Measurements from ENCODE around the gene SSRP1.

Gene SSRP1

DNA sequence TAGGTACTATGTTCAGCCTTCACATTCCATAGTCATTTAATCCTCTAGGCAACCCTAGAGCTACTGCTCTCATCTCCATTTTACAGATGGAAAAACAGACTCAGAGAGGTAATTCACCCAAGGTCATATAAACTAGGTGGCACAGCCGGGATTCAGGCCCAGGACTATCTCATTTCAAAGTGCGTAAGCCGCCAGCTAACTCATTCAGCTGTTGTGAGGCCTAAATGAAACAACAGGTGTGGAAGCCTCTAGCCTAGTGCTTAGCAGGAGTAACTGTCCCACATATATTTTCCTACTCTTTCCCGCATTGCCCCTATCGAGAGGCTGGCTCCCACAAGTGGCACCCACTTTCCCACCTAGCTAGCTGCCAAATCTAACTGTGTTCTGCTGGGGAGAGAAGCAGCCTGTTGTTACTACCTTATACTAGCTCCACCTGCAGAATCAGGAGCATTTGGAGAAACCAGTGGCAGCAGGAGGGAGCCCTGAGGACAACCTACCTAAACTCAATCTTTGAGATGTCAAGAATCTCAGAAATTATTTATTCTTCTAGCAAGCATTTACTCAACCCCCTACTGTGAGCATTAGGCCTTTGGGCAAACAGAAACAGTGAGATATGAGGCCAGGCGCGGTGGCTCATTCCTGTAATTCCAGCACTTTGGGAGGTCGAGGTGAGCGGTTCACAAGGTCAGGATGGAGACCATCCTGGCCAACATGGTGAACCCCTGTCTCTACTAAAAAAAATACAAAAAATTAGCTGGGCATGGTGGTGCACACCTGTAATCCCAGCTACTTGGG lies 24.4 kb upstream of the SSRP1 start:
- no peak for DNase-seq (ENCODE audit: low spot score)
- no peak for FAIRE-seq

DNA sequence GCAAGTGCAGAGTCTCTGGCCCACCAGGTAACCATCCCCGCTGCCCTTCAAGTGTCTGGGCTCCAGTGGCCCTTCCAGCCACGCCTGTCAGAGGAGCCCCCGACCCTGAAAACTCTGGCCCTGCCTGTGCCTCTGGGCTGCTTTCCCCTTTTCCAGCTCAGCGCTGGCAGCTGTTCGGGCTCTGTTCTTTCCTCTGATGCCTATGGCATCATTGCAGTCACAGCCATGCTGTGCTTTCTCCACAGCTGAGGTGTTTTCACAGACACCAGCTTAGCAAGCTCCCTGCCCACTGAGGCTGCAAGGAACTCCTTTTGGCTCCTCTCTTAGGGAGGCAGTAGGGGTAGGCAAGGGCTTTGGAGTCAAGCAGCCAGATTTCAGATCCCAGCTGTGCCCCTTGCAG lies 23.7 kb upstream of the SSRP1 start:
- DNase-seq (ENCODE audit: low spot score), result no peak
- FAIRE-seq, result no peak

DNA sequence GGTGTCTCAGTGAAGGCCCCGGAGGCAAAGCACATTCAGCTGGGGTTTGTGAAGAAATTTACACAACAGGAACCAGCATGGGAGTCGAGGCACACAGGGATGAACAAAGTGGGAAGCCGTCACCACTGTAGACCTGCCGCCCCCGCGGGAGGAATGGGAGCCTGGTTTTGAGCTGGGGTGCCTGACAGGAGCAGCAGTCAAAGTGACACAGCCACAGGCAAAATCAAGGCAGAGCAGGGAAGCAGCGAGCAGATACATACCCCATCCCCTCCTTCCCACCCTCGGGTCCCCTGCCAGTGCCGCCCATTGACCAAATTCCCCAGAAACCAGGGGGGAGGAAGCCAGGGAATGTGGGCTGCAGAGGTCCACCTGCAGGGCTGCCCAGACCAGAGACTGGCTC lies 23.3 kb upstream of the SSRP1 start:
- DNase-seq (ENCODE audit: low spot score) (no peak), FAIRE-seq (no peak)

DNA sequence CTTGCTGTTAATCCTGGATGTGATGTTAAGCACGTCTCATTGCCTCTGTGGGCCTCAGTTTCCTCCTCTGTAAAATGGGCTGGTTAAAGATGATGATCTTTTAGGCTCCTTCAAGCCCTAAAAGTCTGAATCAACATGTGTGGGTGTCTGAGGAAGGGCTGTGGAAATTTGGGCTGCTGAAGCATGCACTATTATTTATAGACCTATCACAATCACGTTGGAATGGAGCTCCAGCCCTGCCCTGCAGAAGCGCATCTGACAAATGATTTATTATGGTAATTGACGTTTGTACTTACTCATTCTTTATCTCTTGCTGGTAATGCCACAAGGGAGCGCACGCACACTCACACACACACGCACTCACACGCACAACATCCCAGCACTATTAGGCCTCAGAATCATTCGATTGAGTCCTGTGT lies 22.9 kb upstream of the SSRP1 start:
- DNase-seq (ENCODE audit: low spot score) (no peak), FAIRE-seq (no peak)

DNA sequence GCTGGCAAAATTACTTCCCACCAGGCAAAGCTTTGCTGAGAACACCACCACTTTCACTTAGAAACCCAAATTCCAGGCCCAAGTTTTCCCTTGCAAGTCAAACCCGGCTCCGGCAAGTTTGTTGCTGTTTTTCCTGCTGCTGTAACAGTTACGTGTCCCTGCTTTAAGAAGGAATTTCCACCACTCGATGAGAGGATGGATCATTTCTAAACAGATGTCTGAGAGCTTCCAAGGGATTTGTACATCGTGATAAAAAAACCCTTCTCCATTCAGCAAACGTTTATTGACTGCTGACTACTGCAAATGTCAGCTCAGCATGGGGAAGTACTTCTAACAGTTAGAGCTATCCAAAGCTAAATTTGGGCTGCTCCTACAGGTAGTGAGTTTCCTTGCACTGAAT lies 22.2 kb upstream of the SSRP1 start:
- no peak for DNase-seq (ENCODE audit: low spot score)
- FAIRE-seq, result no peak

DNA sequence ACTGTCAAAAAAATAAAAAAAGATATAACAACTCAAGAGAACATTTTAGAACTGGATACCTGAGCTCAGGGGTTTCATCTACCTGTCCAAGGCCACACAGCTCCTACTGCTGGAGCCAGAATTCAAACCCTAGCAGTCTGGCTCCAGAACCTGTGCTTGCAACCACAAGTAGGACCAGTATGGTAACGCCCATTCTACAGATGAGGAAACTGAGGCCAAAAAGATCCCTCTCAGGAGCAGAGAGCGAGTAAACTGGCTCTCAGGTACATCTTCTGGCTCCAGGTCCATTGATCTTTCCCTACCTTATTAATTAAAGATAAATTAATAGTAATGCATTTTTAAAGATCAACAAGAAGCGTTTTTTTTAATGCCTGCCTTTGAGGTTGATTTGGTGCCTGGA lies 21.6 kb upstream of the SSRP1 start:
- FAIRE-seq, result no peak

DNA sequence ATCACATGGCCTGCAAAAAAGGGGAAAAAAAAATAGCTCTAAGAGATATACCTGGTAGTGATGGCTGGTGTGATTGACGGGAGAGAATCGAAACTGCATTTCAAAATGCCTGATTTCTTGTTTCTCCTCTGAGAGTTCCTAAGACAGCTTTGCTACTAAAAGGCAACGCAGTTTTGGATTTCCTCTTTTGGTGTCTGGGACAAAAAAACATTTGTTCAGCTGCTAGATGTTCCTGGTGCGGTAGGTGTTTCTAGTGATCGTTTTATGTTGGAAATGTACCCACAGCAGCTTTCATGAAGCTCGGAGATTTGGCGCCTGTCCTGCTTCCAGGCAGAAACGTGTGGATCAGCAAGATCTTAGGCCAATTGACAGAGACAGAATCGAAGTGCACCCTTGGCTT lies 20.6 kb upstream of the SSRP1 start:
- FAIRE-seq, result no peak
- no peak for DNase-seq (ENCODE audit: low spot score)

More for the DNA sequence above, 21.6 kb upstream of the SSRP1 start:
- no peak for DNase-seq (ENCODE audit: low spot score)

DNA sequence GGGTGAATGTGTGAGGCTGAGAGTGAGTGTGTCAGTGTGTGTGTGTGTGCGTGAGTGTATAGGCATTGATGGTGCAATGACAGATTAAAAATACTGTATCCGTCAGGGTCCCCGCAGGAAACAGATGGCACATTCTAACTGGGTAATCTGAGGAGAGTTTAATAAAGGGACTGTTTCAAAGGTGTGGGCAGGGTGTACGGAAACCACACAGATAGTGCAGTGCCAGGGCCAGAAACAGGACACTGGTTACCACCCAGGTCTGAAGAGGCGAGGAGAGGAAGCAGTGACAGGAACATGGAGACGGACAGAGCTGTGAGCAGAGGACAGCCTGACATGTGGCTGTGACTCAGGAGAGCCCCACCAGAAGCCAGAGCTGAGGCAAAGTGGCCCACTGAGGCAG lies 19.0 kb upstream of the SSRP1 start:
- FAIRE-seq, result no peak

DNA sequence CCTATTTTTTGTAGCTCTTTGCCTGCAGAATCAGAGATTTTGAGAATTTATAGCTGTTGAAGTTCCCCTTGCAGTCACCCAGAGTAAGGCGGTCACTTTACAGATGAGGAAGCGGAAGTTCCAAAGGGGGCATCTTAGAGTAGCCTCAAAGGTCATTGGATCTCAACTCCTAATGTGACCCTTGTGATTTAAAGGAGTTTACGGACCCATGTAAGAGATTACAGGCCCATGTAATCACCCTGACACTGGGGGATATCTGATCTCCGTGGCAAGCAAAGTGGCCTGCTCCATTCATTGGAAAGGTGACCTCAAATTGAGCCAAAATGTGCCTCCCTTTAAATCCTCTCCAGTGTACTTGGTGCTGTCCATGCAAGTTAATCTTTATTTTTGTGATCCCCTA lies 18.2 kb upstream of the SSRP1 start:
- FAIRE-seq, result no peak
- DNase-seq (ENCODE audit: low spot score), result no peak

More for the DNA sequence above, 19.0 kb upstream of the SSRP1 start:
- no peak for DNase-seq (ENCODE audit: low spot score)

DNA sequence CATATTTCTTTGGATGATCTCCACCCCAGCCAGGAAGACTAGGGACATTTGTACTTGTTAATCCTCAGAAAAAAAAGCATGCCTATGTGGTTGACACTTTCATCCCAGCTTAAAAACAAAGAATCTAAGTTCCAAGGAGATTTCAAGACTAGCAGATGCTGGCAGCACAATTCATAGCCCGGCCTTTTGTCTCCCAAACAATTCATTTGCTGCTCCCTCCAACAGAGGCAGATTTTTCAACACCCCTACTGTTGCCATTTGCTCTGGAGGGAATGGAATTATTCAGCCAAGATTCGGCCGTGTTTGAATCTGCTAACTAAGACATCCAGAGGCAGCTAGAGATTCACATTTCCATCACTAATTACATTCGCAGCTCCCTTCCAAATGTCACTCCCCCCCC lies 17.8 kb upstream of the SSRP1 start:
- FAIRE-seq (no peak), DNase-seq (ENCODE audit: low spot score) (no peak)

DNA sequence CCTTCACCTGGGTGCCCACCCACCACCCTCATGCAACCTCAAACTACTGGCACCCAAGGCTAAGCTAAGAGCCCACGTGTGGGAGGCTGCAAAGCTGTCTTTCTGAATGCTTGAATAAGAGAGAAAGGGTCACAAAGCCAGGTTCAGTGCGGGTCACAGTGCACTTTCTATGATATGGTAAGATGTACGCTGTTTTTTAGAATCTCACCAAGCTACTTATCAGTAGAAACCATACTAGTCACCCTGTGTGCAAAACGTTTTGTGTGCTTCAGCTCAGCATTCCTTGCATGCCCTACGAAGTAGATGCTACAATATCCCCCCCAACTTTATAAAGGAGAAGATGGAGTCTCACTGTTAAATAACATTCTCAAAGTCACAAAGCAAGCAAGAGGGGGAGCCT lies 17.3 kb upstream of the SSRP1 start:
- FAIRE-seq (no peak), DNase-seq (ENCODE audit: low spot score) (no peak)

DNA sequence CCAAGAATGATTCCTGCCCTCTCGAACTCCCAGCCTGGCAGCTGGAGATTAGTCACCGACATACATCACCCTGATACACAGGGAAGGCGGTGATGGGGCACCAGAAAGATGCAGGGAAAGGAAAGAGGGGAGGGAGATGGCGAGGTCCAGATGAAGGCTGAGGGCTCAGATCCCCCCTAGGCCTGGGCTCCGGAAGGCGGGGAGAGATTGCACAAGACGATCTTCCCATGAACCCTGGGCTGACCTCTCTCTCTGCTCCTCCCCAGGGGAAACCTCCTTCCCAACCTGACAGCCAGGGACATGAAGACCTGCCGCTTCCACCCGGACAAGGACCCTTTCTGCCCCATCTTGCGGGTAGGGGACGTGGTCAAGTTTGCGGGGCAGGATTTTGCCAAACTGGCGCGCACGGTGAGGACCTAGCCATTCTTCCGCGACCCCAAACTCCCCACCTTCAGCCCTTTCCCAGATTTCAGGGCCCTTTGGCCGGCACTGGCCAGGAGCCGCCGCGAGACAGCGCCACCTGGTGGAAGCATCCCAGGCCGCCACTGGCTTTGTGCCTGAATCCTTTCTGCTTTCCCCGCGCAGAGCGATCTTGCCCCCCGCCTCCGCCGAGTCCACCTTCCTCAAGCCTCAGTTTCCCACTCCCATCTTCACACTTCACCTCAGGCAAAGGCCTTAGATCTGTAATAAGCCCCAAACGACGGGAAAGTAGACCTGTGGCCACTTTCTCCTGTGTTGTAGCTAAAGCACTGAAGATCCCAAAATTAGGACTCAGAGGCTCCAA lies 14.0 kb upstream of the SSRP1 start:
- DNase-seq (ENCODE audit: low spot score), result peak; percentile 48

DNA sequence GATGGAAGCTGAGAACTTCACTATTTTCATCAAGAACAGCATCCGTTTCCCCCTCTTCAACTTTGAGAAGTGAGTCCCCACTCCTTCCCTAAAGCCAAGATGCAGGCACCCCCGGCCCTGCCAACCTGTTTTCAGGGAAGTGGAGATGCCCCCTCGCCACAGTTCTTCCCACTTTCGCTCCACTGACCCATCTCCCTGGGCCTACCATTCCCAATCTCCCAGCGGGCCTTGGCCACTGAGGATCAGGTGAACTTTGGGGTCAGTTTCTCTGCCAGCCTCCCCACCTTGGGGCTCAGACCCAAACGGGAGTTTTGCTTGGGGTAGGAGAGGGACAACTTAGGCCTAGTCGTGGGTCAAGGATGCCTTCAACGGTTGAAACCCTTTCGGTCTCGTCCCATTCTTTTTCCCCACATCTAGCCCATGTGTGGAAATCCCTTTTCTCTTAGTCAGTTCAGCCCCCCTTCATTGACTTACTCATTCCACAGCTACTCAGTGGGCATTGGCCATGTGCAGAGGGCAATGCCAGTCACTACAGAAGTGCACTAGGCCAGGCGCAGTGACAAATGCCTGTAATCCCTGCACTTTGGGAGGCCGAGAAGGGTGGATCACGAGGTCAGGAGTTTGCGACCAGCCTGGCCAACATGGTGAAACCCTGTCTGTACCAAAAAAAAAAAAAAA lies 13.1 kb upstream of the SSRP1 start:
- no peak for FAIRE-seq
- peak; percentile 25 for DNase-seq (ENCODE audit: low spot score)

More for the DNA sequence above, 14.0 kb upstream of the SSRP1 start:
- FAIRE-seq, result no peak

DNA sequence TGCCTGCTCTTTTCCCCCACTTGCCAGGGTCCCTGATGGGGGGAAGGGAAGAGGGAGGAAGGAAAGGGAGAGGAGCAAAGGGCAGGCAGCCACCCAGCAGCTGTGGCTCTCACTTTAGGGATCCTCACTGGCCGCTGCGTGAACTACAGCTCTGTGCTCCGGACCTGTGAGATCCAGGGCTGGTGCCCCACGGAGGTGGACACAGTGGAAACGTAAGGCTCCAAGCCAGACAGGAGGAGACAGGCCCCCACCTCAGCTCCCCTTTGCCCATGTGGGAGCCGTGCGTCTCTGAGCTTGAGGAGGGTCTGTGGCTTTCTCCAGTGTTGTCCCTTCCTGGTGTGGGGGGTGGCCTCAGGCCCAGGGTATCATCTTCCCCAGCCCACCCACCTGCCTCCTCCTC lies 12.4 kb upstream of the SSRP1 start:
- DNase-seq (ENCODE audit: low spot score) (no peak), FAIRE-seq (no peak)

DNA sequence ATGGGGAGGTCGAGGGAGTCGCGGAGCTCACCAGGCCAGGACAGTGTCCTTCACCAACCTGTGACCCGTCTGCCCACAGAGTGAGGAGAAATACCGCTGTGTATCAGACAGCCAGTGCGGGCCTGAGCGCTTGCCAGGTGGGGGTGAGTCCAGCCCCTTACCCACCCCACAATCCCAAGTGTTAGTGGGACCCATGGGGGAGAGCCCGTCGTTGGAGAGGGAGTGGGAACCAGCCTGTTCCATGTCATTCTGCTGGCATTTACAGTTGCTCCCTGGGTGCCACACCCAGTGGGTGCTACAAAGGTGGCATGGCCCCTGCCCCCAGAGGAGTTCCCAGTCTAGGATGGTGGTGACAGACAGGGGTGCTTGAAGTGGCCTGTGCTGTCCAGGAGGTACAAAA lies 11.6 kb upstream of the SSRP1 start:
- DNase-seq (ENCODE audit: low spot score) (no peak), FAIRE-seq (no peak)

DNA sequence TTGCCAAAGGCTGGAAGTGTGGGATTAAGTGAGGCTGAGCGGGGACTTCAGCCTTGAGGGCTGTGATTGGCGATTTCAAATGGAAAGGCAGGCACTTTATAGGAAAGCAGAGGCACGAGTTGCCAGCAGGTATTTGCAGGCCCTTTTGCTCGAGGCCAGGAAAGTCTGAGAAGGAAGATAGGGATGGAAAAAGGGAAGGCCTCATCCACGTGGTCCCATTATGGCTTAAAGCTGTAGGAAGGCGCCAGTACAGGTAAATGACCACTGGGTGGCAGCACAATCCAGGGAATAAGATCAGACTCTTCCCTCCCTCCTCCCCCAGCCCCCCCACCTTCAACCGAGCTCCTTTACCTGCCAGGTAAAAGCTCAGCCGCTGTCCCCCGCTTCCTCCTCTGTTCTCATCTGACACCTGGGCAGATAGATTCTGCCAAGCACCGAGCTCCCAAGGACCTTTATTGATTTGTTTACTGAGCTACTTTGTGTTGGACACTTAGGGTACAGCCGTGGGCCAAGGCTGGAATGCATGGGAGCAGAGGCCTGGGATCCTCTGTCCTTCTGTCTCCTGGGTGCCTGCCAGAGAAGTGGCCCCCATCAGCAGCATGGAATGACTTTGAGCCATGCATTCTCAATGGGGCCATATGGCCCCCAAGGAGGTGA lies 10.0 kb upstream of the SSRP1 start:
- DNase-seq (ENCODE audit: low spot score) (peak; percentile 47), FAIRE-seq (no peak)

DNA sequence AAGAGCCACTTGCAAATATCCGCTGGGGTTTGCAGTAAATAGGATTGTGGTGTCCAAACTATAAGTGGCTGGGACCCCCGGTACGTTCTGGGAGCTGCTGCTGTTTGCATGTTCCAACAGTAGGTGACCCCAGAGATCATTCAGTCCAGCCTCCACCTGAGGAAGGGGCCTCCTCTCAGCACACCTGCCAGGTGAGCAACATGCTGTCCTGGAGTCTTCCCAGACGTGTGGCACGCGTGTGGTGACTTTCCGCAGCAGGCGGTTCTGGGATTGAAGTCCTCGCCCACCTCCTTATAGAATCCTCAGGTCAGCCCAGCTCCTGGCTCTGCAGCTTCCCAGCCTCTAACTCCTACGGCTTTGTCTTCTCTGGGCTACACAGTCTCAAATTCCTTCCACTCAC lies 9.1 kb upstream of the SSRP1 start:
- DNase-seq (ENCODE audit: low spot score), result no peak
- no peak for FAIRE-seq

DNA sequence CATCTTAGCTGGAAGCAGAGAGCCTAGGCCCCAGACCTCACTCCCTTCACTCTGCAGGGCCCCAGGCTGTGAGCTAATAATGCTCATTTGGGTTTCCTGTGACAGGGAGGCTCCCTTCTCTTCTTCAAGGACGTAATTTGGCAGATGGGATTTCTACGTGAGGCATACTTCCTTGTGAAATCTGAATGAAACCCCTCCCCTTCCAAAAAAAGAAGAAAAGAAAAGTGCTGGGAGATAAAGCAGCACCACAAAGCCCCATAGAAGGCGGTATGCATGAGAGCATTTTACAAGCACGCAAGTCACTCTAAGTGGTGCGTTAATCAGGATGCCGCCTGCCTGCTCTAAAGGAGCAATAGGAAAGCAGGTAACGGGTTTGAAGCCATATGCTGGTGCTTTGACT lies 8.1 kb upstream of the SSRP1 start:
- FAIRE-seq, result no peak
- no peak for DNase-seq (ENCODE audit: low spot score)

DNA sequence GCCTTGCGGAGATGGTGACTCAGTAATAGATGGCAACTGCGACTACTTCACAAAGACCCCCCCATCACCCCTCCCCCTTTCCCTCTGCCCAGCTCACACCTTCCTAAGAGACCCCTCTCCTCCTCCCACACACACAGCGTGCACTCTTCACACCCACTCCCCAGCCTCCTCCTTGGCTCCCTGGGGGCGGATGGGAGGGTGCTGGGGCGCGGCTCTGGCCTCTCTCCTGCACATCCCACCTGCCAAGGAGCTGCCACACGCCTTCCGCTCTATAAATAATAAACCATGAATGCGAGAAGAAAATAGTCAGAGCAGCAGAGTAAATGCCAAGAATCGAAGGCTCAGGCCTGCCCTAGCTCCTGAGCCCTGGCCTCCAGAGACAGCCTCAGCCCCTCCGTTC lies 7.0 kb upstream of the SSRP1 start:
- no peak for DNase-seq (ENCODE audit: low spot score)
- FAIRE-seq, result no peak

DNA sequence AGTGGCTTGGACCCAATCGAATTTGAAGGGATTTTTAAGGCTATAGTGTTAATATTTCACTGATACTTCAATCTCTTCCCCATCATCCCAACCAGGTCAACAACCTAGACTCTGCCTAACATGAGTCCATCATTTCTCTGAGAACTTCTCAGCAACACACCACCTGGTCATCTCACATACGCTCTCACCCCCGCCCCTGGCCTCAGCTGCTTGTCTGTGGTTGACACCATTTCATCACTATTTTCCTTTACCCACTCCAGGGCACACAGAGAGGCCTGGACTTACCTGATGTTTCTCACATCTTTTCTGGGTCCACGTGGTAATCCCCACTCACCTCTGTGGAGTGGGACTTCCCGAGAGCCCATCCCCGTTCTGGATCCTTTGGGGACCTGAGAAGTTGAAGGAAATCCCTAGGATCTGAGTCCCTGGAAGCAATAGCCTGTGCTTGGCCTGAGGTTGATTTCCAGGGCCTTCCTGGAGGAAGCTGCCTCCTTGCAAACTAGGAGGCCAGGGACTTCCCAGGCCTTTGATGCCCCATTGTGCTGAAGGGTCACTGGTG lies 5.6 kb upstream of the SSRP1 start:
- DNase-seq (ENCODE audit: low spot score) (no peak), FAIRE-seq (no peak)

DNA sequence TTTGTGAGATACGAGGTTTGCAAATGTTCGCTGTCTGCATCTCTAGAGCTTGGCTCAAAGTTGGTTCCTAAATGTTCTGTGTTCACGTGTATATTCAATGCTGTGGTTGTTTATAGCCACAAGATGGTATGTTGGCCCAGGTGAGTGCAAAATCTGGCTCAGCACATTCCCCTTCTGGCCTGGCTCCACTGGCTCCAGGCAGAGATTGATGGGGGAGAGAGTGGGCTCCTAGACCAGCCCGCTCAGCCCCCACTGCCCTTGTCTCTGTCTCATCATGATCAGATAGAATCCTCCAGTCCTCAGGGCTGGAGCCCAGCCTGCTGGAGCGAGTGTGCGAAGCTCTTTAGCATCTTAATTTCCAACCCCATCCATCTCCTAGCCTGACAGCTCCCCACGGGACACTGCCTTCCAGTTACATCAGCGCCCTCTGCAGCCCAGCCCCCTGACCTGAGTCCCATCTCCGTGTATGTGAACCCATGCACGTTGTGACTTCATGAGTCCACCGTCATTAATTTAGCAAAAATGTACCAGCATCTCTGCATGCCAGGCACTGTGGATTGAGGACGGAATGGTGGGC lies 4.4 kb upstream of the SSRP1 start:
- FAIRE-seq, result no peak

More for the DNA sequence above, 4.4 kb upstream of the SSRP1 start:
- DNase-seq (ENCODE audit: low spot score), result no peak
